ENCODE data around the gene CBX4.

GRCh38 chr17:79802039-79802735, 37.1 kb downstream of the CBX4 start:
- no peak for TF ChIP-seq POLR2A (IDR thresholded peaks at IDR 0.05)
- no peak for TF ChIP-seq CTCF (IDR thresholded peaks at IDR 0.05)
